ENCODE data around the gene CCN2.

- TF ChIP-seq, protein P1, sequence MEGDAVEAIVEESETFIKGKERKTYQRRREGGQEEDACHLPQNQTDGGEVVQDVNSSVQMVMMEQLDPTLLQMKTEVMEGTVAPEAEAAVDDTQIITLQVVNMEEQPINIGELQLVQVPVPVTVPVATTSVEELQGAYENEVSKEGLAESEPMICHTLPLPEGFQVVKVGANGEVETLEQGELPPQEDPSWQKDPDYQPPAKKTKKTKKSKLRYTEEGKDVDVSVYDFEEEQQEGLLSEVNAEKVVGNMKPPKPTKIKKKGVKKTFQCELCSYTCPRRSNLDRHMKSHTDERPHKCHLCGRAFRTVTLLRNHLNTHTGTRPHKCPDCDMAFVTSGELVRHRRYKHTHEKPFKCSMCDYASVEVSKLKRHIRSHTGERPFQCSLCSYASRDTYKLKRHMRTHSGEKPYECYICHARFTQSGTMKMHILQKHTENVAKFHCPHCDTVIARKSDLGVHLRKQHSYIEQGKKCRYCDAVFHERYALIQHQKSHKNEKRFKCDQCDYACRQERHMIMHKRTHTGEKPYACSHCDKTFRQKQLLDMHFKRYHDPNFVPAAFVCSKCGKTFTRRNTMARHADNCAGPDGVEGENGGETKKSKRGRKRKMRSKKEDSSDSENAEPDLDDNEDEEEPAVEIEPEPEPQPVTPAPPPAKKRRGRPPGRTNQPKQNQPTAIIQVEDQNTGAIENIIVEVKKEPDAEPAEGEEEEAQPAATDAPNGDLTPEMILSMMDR (IDR thresholded peaks at IDR 0.05; ENCODE audit: insufficient read depth, low read depth, low read length): peak; percentile 61
- no peak for TF ChIP-seq EZH2 (IDR thresholded peaks at IDR 0.05; ENCODE audit: insufficient read depth, low read length)
Observed at GRCh38 chr6:131923356-131923755, 27.8 kb downstream of the CCN2 start.
